GM12878 (cell line): ENCODE measurements around the gene SPTAN1. TPM values are rescaled to one million over a fixed set of nuclear protein-coding genes. Genes with fewer than 3 reads are reported as not detected.

Experiments
- ATF2 ChIP-seq: IDR thresholded peaks from 2 replicates; pipeline ENCODE4 v1.6.1; 2012; ENCODE audit warnings: low read length, inconsistent platforms
- FOXK2 ChIP-seq: fragments of 450-650 bp; IDR thresholded peaks from 2 replicates; pipeline ENCODE4 v1.6.1; 2017; ENCODE audit warnings: mild to moderate bottlenecking, moderate library complexity
- HDGF ChIP-seq: fragments of 450-650 bp; IDR thresholded peaks from 2 replicates; pipeline ENCODE4 v1.6.1; 2016; ENCODE audit warnings: antibody characterized with exemption
- IRF3 ChIP-seq: fragments of 450-650 bp; IDR thresholded peaks from 2 replicates; pipeline ENCODE4 v1.6.1; 2014; ENCODE audit warnings: mild to moderate bottlenecking
- MEF2A ChIP-seq: IDR thresholded peaks from 2 replicates; pipeline ENCODE4 v1.6.1; 2011; ENCODE audit warnings: low read depth, mild to moderate bottlenecking, low read length, moderate library complexity; ENCODE audit not compliant: insufficient read depth
- MEF2B ChIP-seq: fragments of 450-650 bp; IDR thresholded peaks from 2 replicates; pipeline ENCODE4 v1.6.1; 2018; ENCODE audit warnings: mild to moderate bottlenecking, moderate library complexity; ENCODE audit not compliant: partially characterized antibody, poor library complexity, severe bottlenecking
- REST ChIP-seq: IDR thresholded peaks from 2 replicates; pipeline ENCODE4 v1.6.1; 2012; ENCODE audit warnings: mild to moderate bottlenecking, low read depth, low read length
- TCF12 ChIP-seq: IDR thresholded peaks from 2 replicates; pipeline ENCODE4 v1.6.1; 2011; ENCODE audit warnings: low read depth, mild to moderate bottlenecking, low read length
- YY1 ChIP-seq: IDR thresholded peaks from 2 replicates; pipeline ENCODE4 v1.6.1; 2011; ENCODE audit warnings: low read depth, mild to moderate bottlenecking, low read length
- polyA plus RNA-seq, 11 experiments: library from polyadenylated mRNA; depleted of rRNA in 4 of 11; unstranded in 6 of 11; stranded (reverse) in 5 of 11; fragments of >200 nt; fragmentation: Nextera tagmentation in 4 of 11; fragmentation: Illumina TruSeq in 1 of 11; extraction: Ambion mirVana in 4 of 11; extraction: Trizol in 1 of 11; gene quantifications; 1 replicate in 1 of 11; 2 replicates in 10 of 11; pipeline versions ENCODE4 v1.2.1 to v1.2.3, GENCODE V29; 2011 to 2016; ENCODE audit warnings: inconsistent platforms in 2 of 11, missing spikeins in 2 of 11, low read depth in 1 of 11
- total RNA-seq, 4 experiments: library from RNA; depleted of rRNA in 3 of 4; stranded (reverse); fragments of >200 nt in 3 of 4; fragmentation: Illumina TruSeq in 1 of 4; extraction: Trizol in 1 of 4; gene quantifications; 2 replicates each; pipeline versions ENCODE4 v1.2.1 to v1.2.3, GENCODE V29; 2013 to 2021

Gene SPTAN1
- total and polyA plus RNA-seq, 10 of the 15 experiments (the other 5 are each of a cell fraction or from before 2014, with no cell fraction given), result 18.7 to 156 (median 73.6) TPM

- TF ChIP-seq ATF2 (0 out of 2 replicates have a peak, but pooled peaks have one; percentile 13), IRF3 (no peak), MEF2A (no peak), REST (no peak), FOXK2 (no peak), YY1 (0 out of 2 replicates have a peak, but pooled peaks have one; percentile 25), MEF2B (peak; percentile 100), HDGF (peak; percentile 86; the same call in 1 of the 2 replicates), TCF12 (peak; percentile 62; the same call in 1 of the 2 replicates)
- TF ChIP-seq, all 136 proteins: peak for 38
Observed at GRCh38 chr9:128643519-128644300, 91.3 kb downstream of the SPTAN1 start (continued).
